PC-3 (cell line): ENCODE data around the gene OBSL1.

Source experiments
- CTCF ChIP-seq: fragments of 300-600 bp; sonication (generic); conservative IDR thresholded peaks from 2 replicates; pipeline ENCODE4 v1.5.1; 2017; ENCODE audit warnings: antibody characterized with exemption, low read depth, mild to moderate bottlenecking, low read length
- EZH2 ChIP-seq: fragments of 300-600 bp; sonication (generic); IDR thresholded peaks from one replicate; pipeline ENCODE4 v1.6.1; 2017; ENCODE audit warnings: antibody characterized with exemption, mild to moderate bottlenecking, low read length; ENCODE audit not compliant: unreplicated experiment
- EZH2phosphoT487 ChIP-seq: fragments of 300-600 bp; sonication (generic); IDR thresholded peaks from 2 replicates; pipeline ENCODE4 v1.6.1; 2018; ENCODE audit warnings: mild to moderate bottlenecking, antibody characterized with exemption, low read length, borderline replicate concordance

DNA sequence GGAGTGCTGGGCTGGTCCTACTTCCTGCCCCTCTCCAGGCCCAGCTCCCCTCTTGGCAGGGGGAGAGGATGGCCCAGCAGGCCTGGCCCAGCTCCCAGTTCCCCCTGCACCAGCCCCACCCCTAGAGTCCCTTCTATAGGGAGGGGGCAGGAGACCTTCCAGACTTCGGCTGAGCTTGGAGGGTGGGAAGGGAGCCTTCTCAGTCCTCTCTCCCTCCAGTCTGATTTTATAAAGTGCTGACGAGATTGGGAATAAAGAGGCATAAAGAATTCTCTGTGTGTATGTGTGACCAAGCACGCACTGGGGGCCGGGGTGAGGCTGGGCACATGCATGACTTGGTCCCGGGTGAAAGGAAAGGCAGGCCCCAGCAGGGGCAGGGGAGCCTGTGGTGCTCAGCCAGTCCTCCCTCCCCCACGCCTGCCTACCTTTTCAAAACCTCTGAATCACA lies 32.8 kb downstream of the OBSL1 start:
- TF ChIP-seq CTCF (no peak), EZH2 (no peak), EZH2phosphoT487 (no peak)
